ENCODE measurements around the gene C2CD2. TPM values are rescaled to one million over a fixed set of nuclear protein-coding genes. Genes with fewer than 3 reads are reported as not detected.

C2CD2 gene
- total RNA-seq, 4 donors from 2014 or later = 9.5 to 37.5 (median 18.3) TPM

DNA sequence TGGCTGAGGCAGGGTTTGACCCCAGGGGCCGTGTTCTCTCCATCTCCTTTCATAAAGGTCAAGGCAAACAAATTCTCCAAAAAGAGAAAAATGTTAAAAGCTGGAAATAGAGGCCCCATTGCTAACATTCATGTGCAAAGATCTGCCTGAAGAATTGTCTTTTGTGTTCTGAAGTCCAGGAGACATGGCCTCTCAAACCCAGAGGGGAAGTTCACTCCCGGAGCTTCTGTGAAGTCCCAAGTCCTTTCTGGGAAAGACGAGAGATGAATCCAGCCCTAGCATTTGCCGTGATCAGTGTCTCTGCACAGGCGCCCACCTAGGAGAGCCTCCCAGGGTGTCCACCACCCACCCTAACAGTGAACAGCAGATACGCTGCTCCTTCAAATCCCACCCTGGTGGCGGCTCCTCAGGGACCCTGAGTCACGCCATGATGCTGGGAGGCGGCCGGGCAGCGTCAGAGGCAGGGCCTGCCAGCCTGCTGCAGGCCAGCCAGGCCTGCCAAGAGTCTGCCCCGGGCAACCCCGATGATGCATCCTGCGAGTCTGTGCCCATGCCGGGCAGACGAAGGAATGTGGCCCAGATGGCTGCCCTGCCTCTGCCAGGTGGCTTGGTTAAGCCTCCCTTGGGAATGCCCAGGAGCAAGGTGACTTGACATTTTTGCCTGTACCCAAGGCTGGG lies 5.2 kb upstream of the C2CD2 start:
- H3K4me3 ChIP-seq = no peak overlapping the region
- H3K27ac ChIP-seq = peak overlapping the region in 1 of 2 donors; percentile 83
- H3K4me1 ChIP-seq = no peaks in the 10 kb centered on the region
- no peaks in the 10 kb centered on the region for H3K9me3 ChIP-seq
- no peaks in the 10 kb centered on the region for H3K36me3 ChIP-seq
- no peak for TF ChIP-seq POLR2A (IDR thresholded peaks at IDR 0.05)
- no peak for TF ChIP-seq CTCF (IDR thresholded peaks at IDR 0.05)
- no peak for DNase-seq
- intact Hi-C loops (cut with DNase I; ENCODE audit: low total_unique reads) = loop anchor here (10.0 kb wide), 1 partner anchor 46 kb away; no protein-coding TSS in a partner anchor
- H3K27me3 ChIP-seq = no peaks in the 10 kb centered on the region

GRCh38 chr21:41957991-41958766 lies 4.4 kb upstream of the C2CD2 start:
- H3K27ac ChIP-seq = peak overlapping the region; percentile 69 to 83
- intact Hi-C loops (cut with DNase I; ENCODE audit: low total_unique reads) = loop anchor here (10.0 kb wide), 1 partner anchor 47 kb away; no protein-coding TSS in a partner anchor
- H3K36me3 ChIP-seq = no peaks in the 10 kb centered on the region
- DNase-seq = peak; percentile 82 to 88
- no peaks in the 10 kb centered on the region for H3K9me3 ChIP-seq
- no peak overlapping the region for H3K4me3 ChIP-seq
- TF ChIP-seq CTCF (IDR thresholded peaks at IDR 0.05) = peak; percentile 18 to 42 (median 31)
- TF ChIP-seq POLR2A (IDR thresholded peaks at IDR 0.05) = no peak
- no peaks in the 10 kb centered on the region for H3K27me3 ChIP-seq
- H3K4me1 ChIP-seq = no peaks in the 10 kb centered on the region

- Histone ChIP-seq H3K9me3 (no peaks in the 10 kb centered on the region), H3K27ac (peak overlapping the region; percentile 69 to 83), H3K4me3 (no peak overlapping the region), H3K27me3 (no peaks in the 10 kb centered on the region), H3K4me1 (peaks cover 0 to 2% of the 10 kb centered on the region in 2 donors), H3K36me3 (no peaks in the 10 kb centered on the region)
- intact Hi-C loops (cut with DNase I; ENCODE audit: low total_unique reads) = loop anchor here (10.0 kb wide), 1 partner anchor 48 kb away; no protein-coding TSS in a partner anchor
- no peak for TF ChIP-seq CTCF (IDR thresholded peaks at IDR 0.05)
- no peak for TF ChIP-seq POLR2A (IDR thresholded peaks at IDR 0.05)
- no peak for DNase-seq
Observed at GRCh38 chr21:41956926-41957729, 3.3 kb upstream of the C2CD2 start.

DNA sequence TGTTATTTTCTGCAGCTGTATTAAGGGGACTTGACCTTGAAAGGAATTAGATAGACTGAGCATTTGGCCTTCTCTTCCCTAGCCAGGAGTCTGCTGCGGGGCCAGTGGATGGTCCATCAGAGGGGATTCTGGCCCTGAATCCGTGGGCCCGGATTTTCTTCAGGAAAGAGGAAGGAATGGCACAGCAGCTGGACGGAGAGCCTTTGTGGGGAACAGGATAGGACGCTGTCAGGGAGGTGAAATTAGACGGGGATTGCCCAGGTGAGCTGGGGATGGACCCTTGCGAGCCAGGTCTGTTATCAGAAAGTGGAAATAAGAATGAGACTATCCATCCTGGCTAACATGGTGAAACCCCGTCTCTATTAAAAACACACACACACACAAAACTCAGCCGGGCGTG lies 1.7 kb upstream of the C2CD2 start:
- Histone ChIP-seq H3K36me3 (no peaks in the 10 kb centered on the region), H3K27ac (no peak overlapping the region), H3K27me3 (no peaks in the 10 kb centered on the region), H3K9me3 (no peaks in the 10 kb centered on the region), H3K4me1 (peaks cover 0 to 3% of the 10 kb centered on the region in 2 donors), H3K4me3 (no peak overlapping the region)
- no peak for DNase-seq
- intact Hi-C loops (cut with DNase I; ENCODE audit: low total_unique reads) = loop anchor here (10.0 kb wide), 1 partner anchor 49 kb away; no protein-coding TSS in a partner anchor
- TF ChIP-seq CTCF (IDR thresholded peaks at IDR 0.05) (no peak), POLR2A (IDR thresholded peaks at IDR 0.05) (no peak)

Data from uterus (tissue), 4 donors.